Breast epithelium (tissue), 4 donors: ENCODE data around the gene GPR39. TPM values are rescaled to one million over a fixed set of nuclear protein-coding genes. Genes with fewer than 3 reads are reported as not detected.

Experiments used
- DNase-seq, 2 donors: peaks; one replicate each; pipeline ENCODE4 v3.0.0-alpha.2; 2019; ENCODE audit warnings: low spot score in 2 of 2
- H3K27ac ChIP-seq, 2 donors: fragments of 200-600 bp; sonication (generic) in 1 of 2; one replicate each; pipeline ENCODE4 v1.5.1; 2016 to 2019; ENCODE audit warnings: mild to moderate bottlenecking in 1 of 2
- H3K27me3 ChIP-seq, 2 donors: fragments of 200-600 bp; sonication (generic) in 1 of 2; one replicate each; pipeline versions ENCODE4 v1.5.1 to v1.6.0; 2017 to 2019; ENCODE audit warnings: control low read depth in 1 of 2, mild to moderate bottlenecking in 1 of 2
- H3K36me3 ChIP-seq: fragments of 200-600 bp; one replicate; pipeline ENCODE4 v1.5.1; 2019
- H3K4me1 ChIP-seq, 2 donors: fragments of 200-600 bp; sonication (generic); one replicate each; pipeline ENCODE4 v1.5.1; 2016 to 2019; ENCODE audit warnings: control low read depth in 1 of 2
- H3K4me3 ChIP-seq, 3 donors: fragments of 200-600 bp; sonication (generic); 1 replicate in 2 of 3; 2 replicates in 1 of 3; pipeline ENCODE4 v1.5.1; 2016 to 2019; ENCODE audit warnings: mild to moderate bottlenecking in 3 of 3, moderate library complexity in 2 of 3
- H3K9me3 ChIP-seq, 2 donors: fragments of 200-600 bp; sonication (generic) in 1 of 2; one replicate each; pipeline ENCODE4 v1.5.1; 2016 to 2019; ENCODE audit warnings: control low read depth in 1 of 2
- CTCF ChIP-seq, 3 donors: fragments of 450-650 bp; IDR thresholded peaks; one replicate each; pipeline ENCODE4 v1.5.1; 2016 to 2017; ENCODE audit warnings: antibody characterized with exemption in 3 of 3, mild to moderate bottlenecking in 3 of 3, moderate library complexity in 3 of 3
- POLR2A ChIP-seq: fragments of 450-650 bp; IDR thresholded peaks from one replicate; pipeline ENCODE4 v1.6.1; 2016; ENCODE audit warnings: antibody characterized with exemption, mild to moderate bottlenecking, moderate library complexity
- POLR2AphosphoS5 ChIP-seq, 3 donors: sonication (generic); formaldehyde crosslinking; IDR thresholded peaks; one replicate each; pipeline ENCODE4 v1.6.1; 2017; ENCODE audit warnings: antibody characterized with exemption in 3 of 3
- intact Hi-C: fragments of 100-400 bp; cut with DNase I; formaldehyde crosslinking; loops from one replicate; pipeline ENCODE4 v1.15.1; 2023; ENCODE audit warnings: low total_unique reads
- total RNA-seq, 3 donors: library from RNA; depleted of rRNA; stranded (reverse); fragments of >200 nt; gene quantifications; one replicate each; pipeline ENCODE4 v1.1.0, GENCODE V29; 2016

Gene GPR39
- total RNA-seq, 3 donors from 2014 or later, result 0.16 to 10.4 (median 8.2) TPM

GRCh38 chr2:132549935-132550670, 133.5 kb downstream of the GPR39 start:
- Histone ChIP-seq H3K4me1 (no peaks in the 10 kb centered on the region), H3K9me3 (peaks cover 0 to 1% of the 10 kb centered on the region in 2 donors), H3K27me3 (no peaks in the 10 kb centered on the region), H3K27ac (no peak overlapping the region), H3K4me3 (no peak overlapping the region), H3K36me3 (no peaks in the 10 kb centered on the region)
- TF ChIP-seq CTCF (IDR thresholded peaks at IDR 0.05) (no peak), POLR2A (no peak), POLR2AphosphoS5 (IDR thresholded peaks at IDR 0.05) (no peak)
- intact Hi-C loops, result no loop called here
- no peak for DNase-seq

GRCh38 chr2:132550946-132551345, 134.3 kb downstream of the GPR39 start:
- Histone ChIP-seq H3K9me3 (no peaks in the 10 kb centered on the region), H3K4me1 (no peaks in the 10 kb centered on the region), H3K27me3 (no peaks in the 10 kb centered on the region), H3K36me3 (no peaks in the 10 kb centered on the region), H3K4me3 (no peak overlapping the region), H3K27ac (no peak overlapping the region)
- intact Hi-C loops, result no loop called here
- no peak for DNase-seq
- TF ChIP-seq POLR2A (no peak), POLR2AphosphoS5 (IDR thresholded peaks at IDR 0.05) (no peak), CTCF (IDR thresholded peaks at IDR 0.05) (no peak)

GRCh38 chr2:132557694-132558093, 141.1 kb downstream of the GPR39 start:
- intact Hi-C loops, result no loop called here
- H3K36me3 ChIP-seq, result no peaks in the 10 kb centered on the region

GRCh38 chr2:132559326-132559725, 142.7 kb downstream of the GPR39 start:
- Histone ChIP-seq H3K9me3 (no peaks in the 10 kb centered on the region), H3K4me1 (no peaks in the 10 kb centered on the region), H3K36me3 (no peaks in the 10 kb centered on the region), H3K27me3 (no peaks in the 10 kb centered on the region), H3K27ac (no peak overlapping the region), H3K4me3 (no peak overlapping the region)
- intact Hi-C loops, result no loop called here
- no peak for DNase-seq
- TF ChIP-seq CTCF (IDR thresholded peaks at IDR 0.05) (no peak), POLR2AphosphoS5 (IDR thresholded peaks at IDR 0.05) (no peak), POLR2A (no peak)

More at GRCh38 chr2:132557694-132558093, 141.1 kb downstream of the GPR39 start:
- TF ChIP-seq CTCF (IDR thresholded peaks at IDR 0.05), result no peak
- TF ChIP-seq POLR2AphosphoS5 (IDR thresholded peaks at IDR 0.05), result no peak
- H3K27me3 ChIP-seq, result no peaks in the 10 kb centered on the region
- no peaks in the 10 kb centered on the region for H3K9me3 ChIP-seq
- H3K27ac ChIP-seq, result no peak overlapping the region
- no peaks in the 10 kb centered on the region for H3K4me1 ChIP-seq
- H3K4me3 ChIP-seq, result no peak overlapping the region
- no peak for DNase-seq

GRCh38 chr2:132559921-132560320, 143.3 kb downstream of the GPR39 start:
- TF ChIP-seq POLR2A (no peak), CTCF (IDR thresholded peaks at IDR 0.05) (no peak), POLR2AphosphoS5 (IDR thresholded peaks at IDR 0.05) (no peak)
- Histone ChIP-seq H3K27ac (no peak overlapping the region), H3K36me3 (no peaks in the 10 kb centered on the region), H3K4me1 (no peaks in the 10 kb centered on the region), H3K4me3 (no peak overlapping the region), H3K9me3 (no peaks in the 10 kb centered on the region), H3K27me3 (no peaks in the 10 kb centered on the region)
- intact Hi-C loops, result no loop called here
- no peak for DNase-seq
